Colonic mucosa (tissue), 4 donors: ENCODE results near the gene DPYSL3. TPM values are rescaled to one million over a fixed set of nuclear protein-coding genes. Genes with fewer than 3 reads are reported as not detected.

ENCODE experiments used
- DNase-seq: peaks from one replicate; pipeline ENCODE4 v3.0.0-alpha.2; 2020
- H3K27ac ChIP-seq: fragments of 200-600 bp; one replicate; pipeline ENCODE4 v1.8.0; 2021
- H3K27me3 ChIP-seq: fragments of 200-600 bp; one replicate; pipeline ENCODE4 v1.8.0; 2021
- H3K36me3 ChIP-seq: fragments of 200-600 bp; one replicate; pipeline ENCODE4 v1.8.0; 2021
- H3K4me1 ChIP-seq: fragments of 200-600 bp; one replicate; pipeline ENCODE4 v1.8.0; 2021; ENCODE audit warnings: mild to moderate bottlenecking
- H3K4me3 ChIP-seq: fragments of 200-600 bp; one replicate; pipeline ENCODE4 v1.8.0; 2021
- H3K9ac ChIP-seq, 2 donors: one replicate each; pipeline ENCODE4 v1.7.0; 2013; ENCODE audit warnings: control low read depth in 2 of 2, low read depth in 2 of 2, low read length in 2 of 2
- H3K9me3 ChIP-seq: fragments of 200-600 bp; one replicate; pipeline ENCODE4 v1.8.0; 2021
- intact Hi-C: fragments of 100-400 bp; cut with DNase I; formaldehyde crosslinking; loops from one replicate; pipeline ENCODE4 v1.14.1; 2022
- total RNA-seq, 2 donors: library from RNA; stranded (reverse); fragmentation: NEBNext Ultra II Directional in 1 of 2; extraction: Animal tissue kit (Norgen Biotek cat#: 25700) in 1 of 2; gene quantifications; one replicate each; pipeline ENCODE4 v1.2.1, GENCODE V29; 2021
- TF ChIP-seq, protein P1 (sequence below): fragments of 200-600 bp; IDR thresholded peaks from one replicate; pipeline ENCODE4 v1.8.0; 2022; ENCODE audit warnings: antibody characterized with exemption, mild to moderate bottlenecking
- donor health status: healthy.
- donor health status: DM: no; HTN: no; CAD: no.
- donor health status: DM: no; HTN: no; CAD: no.

Gene DPYSL3
- total RNA-seq, 2 donors from 2014 or later = 8.8 to 32.2 TPM

DNA sequence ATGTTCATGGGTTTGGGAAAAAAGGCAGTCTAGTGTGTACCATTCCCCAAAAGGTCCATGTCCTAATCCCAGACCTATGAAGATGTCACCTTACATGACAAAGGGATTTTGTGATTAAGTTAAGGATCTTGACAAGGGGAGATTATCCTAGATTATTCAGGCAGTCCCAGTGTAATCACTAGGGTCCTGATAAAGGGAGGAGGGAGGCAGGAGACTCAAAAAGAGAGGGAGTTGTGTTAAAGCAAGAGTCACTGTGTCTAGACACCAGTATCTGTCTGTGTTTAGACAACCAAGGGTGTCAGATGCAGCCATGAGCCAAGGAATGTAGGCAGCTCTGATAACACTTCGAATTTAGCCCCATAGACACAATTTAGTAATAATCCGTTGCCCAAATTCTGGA lies 49.5 kb downstream of the DPYSL3 start:
- no peaks in the 10 kb centered on the region for H3K4me1 ChIP-seq
- no peak overlapping the region for H3K4me3 ChIP-seq
- no peaks in the 10 kb centered on the region for H3K36me3 ChIP-seq
- no peaks in the 10 kb centered on the region for H3K27me3 ChIP-seq
- TF ChIP-seq, protein P1, sequence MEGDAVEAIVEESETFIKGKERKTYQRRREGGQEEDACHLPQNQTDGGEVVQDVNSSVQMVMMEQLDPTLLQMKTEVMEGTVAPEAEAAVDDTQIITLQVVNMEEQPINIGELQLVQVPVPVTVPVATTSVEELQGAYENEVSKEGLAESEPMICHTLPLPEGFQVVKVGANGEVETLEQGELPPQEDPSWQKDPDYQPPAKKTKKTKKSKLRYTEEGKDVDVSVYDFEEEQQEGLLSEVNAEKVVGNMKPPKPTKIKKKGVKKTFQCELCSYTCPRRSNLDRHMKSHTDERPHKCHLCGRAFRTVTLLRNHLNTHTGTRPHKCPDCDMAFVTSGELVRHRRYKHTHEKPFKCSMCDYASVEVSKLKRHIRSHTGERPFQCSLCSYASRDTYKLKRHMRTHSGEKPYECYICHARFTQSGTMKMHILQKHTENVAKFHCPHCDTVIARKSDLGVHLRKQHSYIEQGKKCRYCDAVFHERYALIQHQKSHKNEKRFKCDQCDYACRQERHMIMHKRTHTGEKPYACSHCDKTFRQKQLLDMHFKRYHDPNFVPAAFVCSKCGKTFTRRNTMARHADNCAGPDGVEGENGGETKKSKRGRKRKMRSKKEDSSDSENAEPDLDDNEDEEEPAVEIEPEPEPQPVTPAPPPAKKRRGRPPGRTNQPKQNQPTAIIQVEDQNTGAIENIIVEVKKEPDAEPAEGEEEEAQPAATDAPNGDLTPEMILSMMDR = no peak
- no peak overlapping the region for H3K9ac ChIP-seq
- no peak for DNase-seq
- intact Hi-C loops = loop anchor here (5.0 kb wide), 1 partner anchor 97 kb away; no protein-coding TSS in a partner anchor
- no peaks in the 10 kb centered on the region for H3K9me3 ChIP-seq
- no peak overlapping the region for H3K27ac ChIP-seq

DNA sequence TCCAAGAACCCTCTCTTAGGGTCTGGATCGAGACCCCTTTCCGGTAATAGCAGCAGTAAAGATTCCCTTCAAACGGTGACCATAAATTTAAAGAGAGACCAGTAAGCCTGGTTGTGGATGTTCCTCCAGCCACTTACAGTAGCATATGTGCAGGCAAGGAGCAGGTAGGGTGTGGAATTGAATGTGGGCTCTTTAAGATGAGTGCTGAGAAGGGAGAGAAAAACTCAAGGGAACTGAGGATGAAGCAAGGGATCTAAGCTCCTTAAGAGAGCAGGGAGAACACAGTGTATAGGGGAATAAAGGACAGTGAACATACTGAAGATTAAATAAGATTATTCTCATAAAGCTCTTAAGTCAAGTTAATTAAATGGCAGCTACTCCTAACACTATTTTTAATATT lies 51.3 kb downstream of the DPYSL3 start:
- Histone ChIP-seq H3K36me3 (no peaks in the 10 kb centered on the region), H3K9ac (no peak overlapping the region), H3K4me1 (no peaks in the 10 kb centered on the region), H3K27me3 (peaks cover 9% of the 10 kb centered on the region), H3K9me3 (no peaks in the 10 kb centered on the region), H3K4me3 (no peak overlapping the region), H3K27ac (no peak overlapping the region)
- TF ChIP-seq, protein P1 = no peak
- intact Hi-C loops = no loop called here
- no peak for DNase-seq

- Histone ChIP-seq H3K36me3 (no peaks in the 10 kb centered on the region), H3K4me1 (no peaks in the 10 kb centered on the region), H3K9ac (no peak overlapping the region), H3K27ac (no peak overlapping the region), H3K9me3 (no peaks in the 10 kb centered on the region), H3K4me3 (no peak overlapping the region), H3K27me3 (peaks cover 21% of the 10 kb centered on the region)
- intact Hi-C loops = no loop called here
- no peak for DNase-seq
- TF ChIP-seq, protein P1 = no peak
Observed at GRCh38 chr5:147455822-147456450, 53.9 kb downstream of the DPYSL3 start.

DNA sequence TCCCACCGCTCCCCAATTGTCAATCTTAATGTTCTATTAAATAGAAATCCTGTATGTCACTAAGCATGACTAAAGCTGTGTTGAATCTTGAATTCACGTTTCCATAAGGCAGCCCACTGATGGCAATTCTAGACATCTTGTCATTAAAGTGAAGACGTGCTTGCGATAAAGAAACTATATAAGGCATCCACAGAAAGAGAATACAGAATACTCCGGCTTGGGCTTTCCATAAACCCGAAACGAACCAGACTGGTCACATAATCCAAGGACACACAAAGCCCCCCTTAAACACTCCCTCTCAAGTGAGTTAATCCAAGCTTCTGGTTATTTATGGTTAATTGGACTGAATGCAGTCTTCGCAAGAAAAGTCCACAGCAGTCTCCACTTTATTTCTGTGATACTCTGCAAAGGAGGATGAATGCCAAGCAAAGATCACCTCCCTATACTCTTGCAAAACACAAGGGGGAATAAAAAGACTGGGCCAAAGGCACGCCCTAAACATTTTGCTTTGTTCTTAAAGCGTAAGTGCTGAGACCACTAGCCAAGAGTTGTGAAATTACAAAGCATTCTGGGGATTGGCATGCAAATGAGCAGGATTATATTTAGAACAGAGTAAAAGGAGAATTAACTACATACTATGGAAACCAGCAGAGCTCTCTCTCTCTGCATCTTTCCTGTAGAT lies 54.7 kb downstream of the DPYSL3 start:
- peak overlapping the region; percentile 75 for H3K27ac ChIP-seq
- no peak overlapping the region for H3K4me3 ChIP-seq
- H3K9ac ChIP-seq = peak overlapping the region in 1 of 2 donors; percentile 31
- no peaks in the 10 kb centered on the region for H3K36me3 ChIP-seq
- H3K27me3 ChIP-seq = peaks cover 21% of the 10 kb centered on the region
- H3K4me1 ChIP-seq = no peaks in the 10 kb centered on the region
- intact Hi-C loops = loop anchor here (5.0 kb wide), 2 partner anchors 107 to 122 kb away; no protein-coding TSS in a partner anchor
- TF ChIP-seq, protein P1 = no peak
- no peaks in the 10 kb centered on the region for H3K9me3 ChIP-seq
- no peak for DNase-seq

DNA sequence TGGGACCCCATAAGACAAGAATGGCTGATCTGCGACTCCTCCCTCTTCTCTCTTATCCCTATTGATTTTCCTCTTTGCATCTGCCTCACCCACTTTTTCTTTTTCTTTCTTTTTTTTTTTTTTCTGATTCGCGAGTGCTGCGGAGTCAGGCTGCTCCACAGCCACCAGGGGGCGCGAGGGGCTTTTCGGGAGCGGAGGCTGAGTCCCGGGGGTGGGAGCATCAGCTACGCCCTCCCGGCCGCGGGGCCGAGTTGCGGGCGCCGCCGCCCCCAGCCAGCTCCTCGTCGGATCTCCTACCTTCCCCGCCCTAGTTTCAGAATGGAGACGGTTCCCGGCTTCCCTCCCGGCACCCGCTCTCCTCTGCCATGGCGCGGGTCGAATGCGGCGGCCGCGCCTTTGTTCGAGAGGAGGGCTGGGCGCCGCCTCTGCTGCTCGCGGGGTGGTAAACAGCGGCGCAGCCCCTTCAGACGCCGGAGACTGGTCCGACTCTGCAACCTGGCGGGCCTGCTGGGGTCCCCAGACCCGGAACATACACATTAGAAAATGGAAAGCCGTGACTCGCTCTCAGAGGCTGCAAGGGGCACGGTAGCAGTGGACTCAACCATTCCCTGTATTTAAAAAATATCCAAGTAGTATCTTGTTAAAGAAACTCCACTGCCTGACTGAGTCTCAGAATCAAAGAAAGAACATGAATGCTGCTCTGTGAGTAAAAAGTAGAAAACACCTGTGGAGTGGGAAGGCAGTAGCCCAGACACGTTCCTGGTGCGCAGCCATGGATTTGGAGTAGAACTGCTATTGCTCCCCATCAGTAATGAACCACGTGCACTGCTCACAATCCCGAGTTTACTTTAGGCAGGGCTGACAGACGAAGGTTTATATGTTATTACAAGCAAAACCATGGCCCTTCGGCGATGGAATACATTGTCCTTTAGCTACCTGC lies 55.7 kb downstream of the DPYSL3 start:
- no peaks in the 10 kb centered on the region for H3K4me1 ChIP-seq
- H3K9me3 ChIP-seq = no peaks in the 10 kb centered on the region
- peaks cover 21% of the 10 kb centered on the region for H3K27me3 ChIP-seq
- intact Hi-C loops = loop anchor here (5.0 kb wide), 2 partner anchors 108 to 123 kb away; no protein-coding TSS in a partner anchor
- H3K36me3 ChIP-seq = no peaks in the 10 kb centered on the region
- peak overlapping the region; percentile 44 for H3K4me3 ChIP-seq
- H3K9ac ChIP-seq = peak overlapping the region; percentile 31 to 64
- TF ChIP-seq, protein P1 = peak; percentile 71
- peak overlapping the region; percentile 75 for H3K27ac ChIP-seq
- DNase-seq = peak; percentile 87
